Measurements from ENCODE around the gene UBE2N. TPM values are rescaled to one million over a fixed set of nuclear protein-coding genes. Genes with fewer than 3 reads are reported as not detected.

Gene UBE2N
- 100 to 1,000 TPM in 1 of 2 donors, 10 to 100 TPM in 1; 99.4 to 181 TPM for total RNA-seq
- polyA plus RNA-seq (ENCODE audit: insufficient read depth, low read depth, low replicate concordance), result 368 TPM
- long read RNA-seq, donor 1, full-length matches to known transcripts, result 91 of 101 reads
- long read RNA-seq, donor 1, partial matches to known transcripts, result 10 of 101 reads
- long read RNA-seq, donor 1, other reads (novel, unspliced or antisense), result 0 of 101 reads
- long read RNA-seq, donor 2, full-length matches to known transcripts, result 54 of 67 reads
- long read RNA-seq, donor 2, partial matches to known transcripts, result 13 of 67 reads
- long read RNA-seq, donor 2, other reads (novel, unspliced or antisense), result 0 of 67 reads

GRCh38 chr12:93441617-93442410, at the start of gene UBE2N:
Gene UBE2N (minus strand): TSS chr12:93441947. CDS start chr12:93441884, 63 bp downstream.
- DNase-seq, result peak; percentile 96
- TF ChIP-seq POLR2A (IDR thresholded peaks at IDR 0.05) (peak; percentile 26), CTCF (IDR thresholded peaks at IDR 0.05) (no peak)
- H3K4me1 ChIP-seq, result peaks cover 27% of the 10 kb centered on the region
- no peaks in the 10 kb centered on the region for H3K27me3 ChIP-seq
- H3K36me3 ChIP-seq (ENCODE audit: low read depth, missing control alignments), result no peaks in the 10 kb centered on the region
- H3K4me3 ChIP-seq, result peak within 1 kb of the TSS; percentile 96 to 99
- WGBS, 2 donors, result 0% methylated on average over 21 to 85 of the region's 105 CpGs
- peak within 1 kb of the TSS; percentile 95 for H3K27ac ChIP-seq
- no peaks in the 10 kb centered on the region for H3K9me3 ChIP-seq
- intact Hi-C loops (cut with DNase I; ENCODE audit: low total_unique reads), result no loop called here

- Histone ChIP-seq H3K27me3 (no peaks in the 10 kb centered on the region), H3K9me3 (no peaks in the 10 kb centered on the region), H3K36me3 (ENCODE audit: low read depth, missing control alignments) (no peaks in the 10 kb centered on the region), H3K4me3 (no peak overlapping the region), H3K4me1 (no peaks in the 10 kb centered on the region), H3K27ac (no peak overlapping the region)
- intact Hi-C loops (cut with DNase I; ENCODE audit: low total_unique reads), result no loop called here
- DNase-seq, result no peak
- 81 to 82% methylated on average over 8 of the region's 8 CpGs for WGBS, 2 donors
- no peak for TF ChIP-seq CTCF (IDR thresholded peaks at IDR 0.05)
- no peak for TF ChIP-seq POLR2A (IDR thresholded peaks at IDR 0.05)
Measured at GRCh38 chr12:93484315-93484981, 42.7 kb upstream of the UBE2N start.

- intact Hi-C loops (cut with DNase I; ENCODE audit: low total_unique reads), result no loop called here
- WGBS, 2 donors, result 85 to 95% methylated on average over 4 of the region's 4 CpGs
- no peak overlapping the region for H3K27ac ChIP-seq
- no peaks in the 10 kb centered on the region for H3K9me3 ChIP-seq
- no peaks in the 10 kb centered on the region for H3K4me1 ChIP-seq
- no peak for DNase-seq
- no peak overlapping the region for H3K4me3 ChIP-seq
- no peak for TF ChIP-seq CTCF (IDR thresholded peaks at IDR 0.05)
- no peak for TF ChIP-seq POLR2A (IDR thresholded peaks at IDR 0.05)
- H3K27me3 ChIP-seq, result no peaks in the 10 kb centered on the region
- H3K36me3 ChIP-seq (ENCODE audit: low read depth, missing control alignments), result no peaks in the 10 kb centered on the region
Measured at GRCh38 chr12:93483151-93483807, 41.5 kb upstream of the UBE2N start.

- H3K27me3 ChIP-seq, result no peaks in the 10 kb centered on the region
- H3K9me3 ChIP-seq, result no peaks in the 10 kb centered on the region
- no peak overlapping the region for H3K4me3 ChIP-seq
- H3K4me1 ChIP-seq, result no peaks in the 10 kb centered on the region
- no peak for TF ChIP-seq CTCF (IDR thresholded peaks at IDR 0.05)
- TF ChIP-seq POLR2A (IDR thresholded peaks at IDR 0.05), result no peak
- intact Hi-C loops (cut with DNase I; ENCODE audit: low total_unique reads), result no loop called here
- no peak overlapping the region for H3K27ac ChIP-seq
- no peak for DNase-seq
- H3K36me3 ChIP-seq (ENCODE audit: low read depth, missing control alignments), result no peaks in the 10 kb centered on the region
- WGBS, 2 donors, result 93 to 98% methylated on average over 5 of the region's 5 CpGs
Measured at GRCh38 chr12:93482721-93483120, 41.0 kb upstream of the UBE2N start.
